RWPE2 (cell line): ENCODE results near the gene CRY1.

ENCODE experiments used
- ATAC-seq: fragments of 200-7000 bp; cut with Tn5 transposase; 3 replicates; pipeline ENCODE4 v1.9.1; 2021; ENCODE audit warnings: low read depth
- DNase-seq: peaks from one replicate; pipeline ENCODE4 v3.0.0-alpha.2; 2020; ENCODE audit warnings: low spot score
- H3K27ac ChIP-seq: fragments of 450-650 bp; 2 replicates; pipeline ENCODE4 v1.5.1; 2017; ENCODE audit warnings: mild to moderate bottlenecking; ENCODE audit not compliant: poor library complexity, severe bottlenecking
- H3K27me3 ChIP-seq: fragments of 250-450 bp; sonication (Bioruptor Pico); 2 replicates; pipeline ENCODE4 v1.5.1; 2021; ENCODE audit warnings: mild to moderate bottlenecking, moderate library complexity; ENCODE audit not compliant: insufficient read depth, poor library complexity, severe bottlenecking
- H3K36me3 ChIP-seq: fragments of 250-450 bp; sonication (Bioruptor Pico); 2 replicates; pipeline ENCODE4 v1.5.1; 2020; ENCODE audit warnings: low read depth, mild to moderate bottlenecking, moderate library complexity
- H3K4me1 ChIP-seq: fragments of 250-450 bp; sonication (Bioruptor Pico); 2 replicates; pipeline ENCODE4 v1.5.1; 2021; ENCODE audit warnings: mild to moderate bottlenecking, moderate library complexity; ENCODE audit not compliant: insufficient read depth, poor library complexity, severe bottlenecking
- H3K4me3 ChIP-seq: fragments of 250-450 bp; sonication (Bioruptor Pico); 2 replicates; pipeline ENCODE4 v1.5.1; 2021; ENCODE audit warnings: mild to moderate bottlenecking, moderate library complexity; ENCODE audit not compliant: severe bottlenecking
- H3K9me3 ChIP-seq: fragments of 250-450 bp; sonication (Bioruptor Pico); 2 replicates; pipeline ENCODE4 v1.5.1; 2021; ENCODE audit warnings: mild to moderate bottlenecking, moderate library complexity; ENCODE audit not compliant: severe bottlenecking
- CTCF ChIP-seq: fragments of 450-650 bp; IDR thresholded peaks from one replicate; pipeline ENCODE4 v1.5.1; 2017; ENCODE audit warnings: mild to moderate bottlenecking, moderate library complexity; ENCODE audit not compliant: poor library complexity, severe bottlenecking

CRY1 gene

GRCh38 chr12:107133462-107133861 is 40.1 kb upstream of the CRY1 start:
- H3K36me3 ChIP-seq: no peaks in the 10 kb centered on the region
- no peak overlapping the region for H3K27ac ChIP-seq
- TF ChIP-seq CTCF: peak; percentile 26
- no peak for ATAC-seq
- no peaks in the 10 kb centered on the region for H3K9me3 ChIP-seq
- no peak for DNase-seq
- no peaks in the 10 kb centered on the region for H3K4me1 ChIP-seq
- no peak overlapping the region for H3K4me3 ChIP-seq
- H3K27me3 ChIP-seq: no peaks in the 10 kb centered on the region

DNA sequence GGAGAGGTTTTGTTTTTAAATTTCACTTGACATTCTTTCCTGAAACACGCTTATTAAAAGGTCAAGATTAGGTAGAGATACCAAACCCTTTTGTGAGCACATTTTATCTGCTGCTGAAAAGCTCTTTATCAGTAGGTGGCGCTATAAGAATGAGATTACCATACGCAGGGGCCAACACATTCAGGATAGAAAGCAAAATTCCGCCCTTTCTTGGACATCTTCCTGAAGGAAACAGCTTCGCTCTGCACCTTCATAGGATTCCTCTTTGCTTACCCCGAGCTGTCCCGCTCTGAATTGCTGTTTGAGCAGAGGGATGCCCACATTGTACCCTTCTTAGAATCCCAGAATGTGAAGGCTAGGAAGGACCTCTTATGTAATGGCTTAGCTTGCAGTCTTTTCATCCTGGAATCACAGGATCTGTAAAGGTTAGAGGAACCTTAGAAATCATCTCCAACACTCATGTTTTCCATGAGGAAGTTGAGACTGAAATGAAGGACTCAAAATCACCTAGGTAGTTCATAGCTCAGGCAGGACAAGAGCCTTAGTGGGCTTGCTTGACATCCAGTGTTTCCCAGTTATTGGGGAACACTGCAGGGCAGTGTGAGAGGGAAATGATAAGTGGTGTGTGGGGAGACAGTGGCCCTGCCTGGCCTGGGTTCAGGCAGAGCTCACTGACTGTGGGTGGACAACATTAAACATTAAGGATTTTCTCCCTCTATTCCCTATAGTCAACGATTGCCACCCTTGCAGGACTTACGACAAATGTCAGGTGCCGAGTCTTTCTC is 38.7 kb upstream of the CRY1 start:
- Histone ChIP-seq H3K27me3 (no peaks in the 10 kb centered on the region), H3K4me1 (no peaks in the 10 kb centered on the region), H3K4me3 (no peak overlapping the region), H3K27ac (no peak overlapping the region), H3K36me3 (no peaks in the 10 kb centered on the region), H3K9me3 (no peaks in the 10 kb centered on the region)
- ATAC-seq (peak; percentile 77), DNase-seq (no peak)
- peak; percentile 88 for TF ChIP-seq CTCF

DNA sequence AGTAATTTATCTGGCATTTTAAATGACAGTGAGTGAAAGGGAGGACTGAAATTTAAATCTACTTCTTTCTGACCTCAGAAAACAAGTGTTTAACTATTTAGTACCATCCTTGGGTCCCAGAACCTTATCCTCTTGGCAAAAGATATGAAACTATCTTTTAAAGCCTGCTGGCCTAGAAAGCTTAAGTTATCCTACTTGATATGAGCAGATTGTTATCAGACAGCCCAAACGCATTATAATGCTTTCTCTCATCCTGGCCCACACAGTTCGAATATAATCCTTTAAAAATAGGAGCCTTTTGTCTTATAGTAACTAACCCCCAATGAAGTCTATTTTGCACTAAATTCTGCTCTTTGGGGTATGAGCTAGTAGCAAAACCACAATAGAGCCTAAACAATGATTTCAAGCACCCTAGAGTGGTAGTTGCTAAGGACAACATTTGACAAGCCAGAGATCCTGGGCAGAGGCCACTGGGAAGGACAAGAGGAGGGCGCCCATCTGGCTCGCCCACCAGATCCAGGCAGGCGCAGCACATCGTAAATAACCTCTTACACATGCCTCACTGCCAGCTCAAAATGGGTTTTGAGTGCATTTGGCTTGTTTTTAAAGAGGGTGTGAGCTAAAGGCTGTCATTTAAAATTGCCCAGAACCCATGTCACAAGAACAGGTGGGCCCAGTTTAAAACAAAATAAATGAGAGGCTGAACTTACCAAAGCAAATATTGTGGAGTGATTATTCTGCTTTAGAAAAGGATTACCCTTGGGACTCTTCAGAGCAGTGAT is 37.7 kb upstream of the CRY1 start:
- Histone ChIP-seq H3K9me3 (no peaks in the 10 kb centered on the region), H3K4me1 (no peaks in the 10 kb centered on the region), H3K27me3 (no peaks in the 10 kb centered on the region), H3K4me3 (no peak overlapping the region), H3K27ac (no peak overlapping the region), H3K36me3 (no peaks in the 10 kb centered on the region)
- DNase-seq (no peak), ATAC-seq (no peak)
- no peak for TF ChIP-seq CTCF

- Histone ChIP-seq H3K9me3 (no peaks in the 10 kb centered on the region), H3K4me1 (no peaks in the 10 kb centered on the region), H3K27me3 (no peaks in the 10 kb centered on the region), H3K4me3 (no peak overlapping the region), H3K36me3 (no peaks in the 10 kb centered on the region), H3K27ac (no peak overlapping the region)
- no peak for DNase-seq
- no peak for ATAC-seq
- TF ChIP-seq CTCF: no peak
Observed at GRCh38 chr12:107129315-107129930, 36.1 kb upstream of the CRY1 start.
